Activated naive CD4-positive, alpha-beta T cell (primary cell): Measurements from ENCODE around the gene ZNF429.
"Not testable (repeated sequence)": the region's sequence is repeated elsewhere in the genome, so short reads cannot be mapped to it uniquely, and the experiment has no call there.

Source experiments
- DNase-seq, 4 experiments: peaks; one replicate each; lab custom pipeline; 2025; lab: John Stamatoyannopoulos, UW

The ZNF429 gene

GRCh38 chr19:21590867-21591266, 85.5 kb downstream of the ZNF429 start:
- no peak for DNase-seq

GRCh38 chr19:21593008-21593481, 87.6 kb downstream of the ZNF429 start:
- DNase-seq: no peak

GRCh38 chr19:21593502-21593901, 88.1 kb downstream of the ZNF429 start:
- no peak for DNase-seq

- no peak for DNase-seq
Measured at GRCh38 chr19:21593934-21594820, 88.8 kb downstream of the ZNF429 start.

GRCh38 chr19:21595185-21595584, 89.8 kb downstream of the ZNF429 start:
- DNase-seq: no peak

GRCh38 chr19:21602082-21602658, 96.8 kb downstream of the ZNF429 start:
- no peak for DNase-seq

GRCh38 chr19:21602659-21603430, 97.4 kb downstream of the ZNF429 start:
- DNase-seq: not testable (repeated sequence)

- DNase-seq: no peak
Measured at GRCh38 chr19:21603431-21604231, 98.2 kb downstream of the ZNF429 start.

- DNase-seq: peak in 1 of 4 experiments; percentile 1
Measured at GRCh38 chr19:21604351-21604926, 99.0 kb downstream of the ZNF429 start.
